HG02884 (cell line): Measurements from ENCODE around the gene PDZRN3.

Source experiments
- ATAC-seq: cut with Tn5 transposase; IDR thresholded peaks from one replicate; pipeline ENCODE4 v1.9.1; 2021; ENCODE audit warnings: mild to moderate bottlenecking, moderate library complexity; ENCODE audit not compliant: unreplicated experiment

The PDZRN3 gene

GRCh38 chr3:73559749-73560148 is 65.0 kb downstream of the PDZRN3 start:
- ATAC-seq = no peak

- ATAC-seq = no peak
Observed at GRCh38 chr3:73558727-73559075, 66.0 kb downstream of the PDZRN3 start.

- no peak for ATAC-seq
Observed at GRCh38 chr3:73557986-73558726, 66.6 kb downstream of the PDZRN3 start.

- ATAC-seq = no peak
Observed at GRCh38 chr3:73556520-73557372, 68.0 kb downstream of the PDZRN3 start.

- ATAC-seq = no peak
Observed at GRCh38 chr3:73555076-73555475, 69.7 kb downstream of the PDZRN3 start.

- ATAC-seq = no peak
Observed at GRCh38 chr3:73552700-73553099, 72.0 kb downstream of the PDZRN3 start.

GRCh38 chr3:73550032-73550431 is 74.7 kb downstream of the PDZRN3 start:
- no peak for ATAC-seq

- no peak for ATAC-seq
Observed at GRCh38 chr3:73549051-73549600, 75.6 kb downstream of the PDZRN3 start.

- no peak for ATAC-seq
Observed at GRCh38 chr3:73548436-73548835, 76.3 kb downstream of the PDZRN3 start.

GRCh38 chr3:73547427-73548248 is 77.1 kb downstream of the PDZRN3 start:
- no peak for ATAC-seq

- ATAC-seq = no peak
Observed at GRCh38 chr3:73546961-73547360, 77.8 kb downstream of the PDZRN3 start.

- no peak for ATAC-seq
Observed at GRCh38 chr3:73543412-73543811, 81.3 kb downstream of the PDZRN3 start.

- ATAC-seq = no peak
Observed at GRCh38 chr3:73542136-73542535, 82.6 kb downstream of the PDZRN3 start.

- ATAC-seq = no peak
Observed at GRCh38 chr3:73540969-73541740, 83.6 kb downstream of the PDZRN3 start.

- ATAC-seq = no peak
Observed at GRCh38 chr3:73538486-73538885, 86.3 kb downstream of the PDZRN3 start.

- ATAC-seq = no peak
Observed at GRCh38 chr3:73536952-73537351, 87.8 kb downstream of the PDZRN3 start.

GRCh38 chr3:73536336-73536895 is 88.3 kb downstream of the PDZRN3 start:
- no peak for ATAC-seq

GRCh38 chr3:73535931-73536330 is 88.8 kb downstream of the PDZRN3 start:
- no peak for ATAC-seq

- no peak for ATAC-seq
Observed at GRCh38 chr3:73535137-73535536, 89.6 kb downstream of the PDZRN3 start.

- no peak for ATAC-seq
Observed at GRCh38 chr3:73530022-73530396, 94.7 kb downstream of the PDZRN3 start.
